HG02678 (cell line): ENCODE data around the gene SBF2.
"Not testable (repeated sequence)": the region's sequence is repeated elsewhere in the genome, so short reads cannot be mapped to it uniquely, and the experiment has no call there.

Source experiments
- ATAC-seq: cut with Tn5 transposase; IDR thresholded peaks from one replicate; pipeline ENCODE4 v1.9.1; 2021; ENCODE audit warnings: mild to moderate bottlenecking, moderate library complexity; ENCODE audit not compliant: unreplicated experiment

The SBF2 gene

DNA sequence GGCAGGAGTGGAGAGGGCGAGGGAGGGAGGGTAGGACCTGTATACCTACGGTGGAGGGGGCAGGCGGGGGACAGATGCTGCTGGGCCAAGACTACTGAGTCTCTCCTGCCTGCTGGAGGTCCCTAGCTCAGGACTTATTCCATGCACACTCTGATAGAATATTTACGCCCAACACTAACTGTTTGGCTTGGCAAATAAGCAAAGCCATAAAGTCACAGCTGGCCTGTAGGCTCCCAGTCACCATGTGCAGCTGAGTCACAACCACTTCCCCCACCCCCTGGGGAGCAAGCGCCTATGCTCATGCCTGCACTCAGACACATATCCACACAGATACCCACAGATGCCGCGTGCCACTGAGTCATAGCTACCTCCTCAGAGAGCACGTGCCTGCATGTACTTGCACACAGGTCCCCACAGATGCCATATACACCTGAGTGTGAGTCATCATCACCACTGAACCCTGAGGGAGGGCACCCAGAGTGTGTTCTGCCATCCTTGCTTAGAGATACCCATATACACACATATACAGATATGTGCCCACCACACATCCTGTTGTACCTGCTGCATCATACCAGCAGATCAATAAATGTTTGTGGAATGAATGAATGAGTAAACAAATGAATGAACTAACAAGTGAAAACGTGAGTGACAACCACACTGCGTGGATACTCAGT, 534.4 kb downstream of the SBF2 start:
- peak; percentile 34 for ATAC-seq

DNA sequence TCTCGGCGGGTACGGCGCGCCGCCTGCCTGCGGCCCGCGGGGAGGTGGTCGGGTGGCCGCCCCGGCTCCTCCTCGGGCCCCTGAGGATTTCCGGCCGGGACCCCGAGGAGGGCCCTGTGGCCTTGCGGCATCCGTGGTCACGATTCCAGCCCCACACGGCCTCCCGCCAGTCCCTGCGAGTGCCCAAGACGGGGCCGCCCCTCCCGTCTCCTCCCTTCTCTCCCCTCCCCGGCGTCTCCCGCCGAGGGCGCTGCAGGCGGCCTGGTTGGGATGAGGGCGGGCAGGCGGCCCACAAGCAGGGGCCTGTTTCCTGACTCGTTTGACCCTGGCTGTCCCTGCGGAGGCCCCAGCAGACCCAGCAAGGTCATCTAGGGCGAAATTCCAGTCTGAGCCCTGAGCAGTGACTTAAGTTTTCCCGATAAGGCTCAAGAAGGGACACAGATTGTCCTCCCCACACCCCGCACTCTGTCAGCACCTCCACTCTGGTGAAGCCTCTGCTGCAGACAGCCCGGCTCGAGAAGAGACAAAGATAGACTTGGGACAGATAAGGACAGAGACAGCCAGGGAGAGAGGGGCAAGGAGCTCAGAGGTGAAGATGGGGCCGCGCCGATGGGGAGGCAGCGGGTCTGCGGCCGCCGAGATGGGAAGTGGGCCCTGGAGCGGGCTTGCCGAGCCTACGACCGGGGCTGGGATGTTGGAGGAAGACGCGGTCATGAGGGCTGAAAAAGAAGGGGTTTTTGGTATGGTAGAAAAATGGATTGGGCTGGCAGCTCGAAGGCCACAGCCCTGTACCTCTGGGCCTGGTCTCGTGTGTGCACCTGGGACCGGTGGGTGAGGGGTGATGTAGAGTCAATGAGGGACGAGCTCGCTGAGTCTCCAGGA, 535.1 kb downstream of the SBF2 start:
- ATAC-seq, result peak; percentile 38

- ATAC-seq, result peak; percentile 72
Observed at GRCh38 chr11:9757809-9758636, 536.0 kb downstream of the SBF2 start.

- ATAC-seq, result no peak
Observed at GRCh38 chr11:9756878-9757277, 537.1 kb downstream of the SBF2 start.

DNA sequence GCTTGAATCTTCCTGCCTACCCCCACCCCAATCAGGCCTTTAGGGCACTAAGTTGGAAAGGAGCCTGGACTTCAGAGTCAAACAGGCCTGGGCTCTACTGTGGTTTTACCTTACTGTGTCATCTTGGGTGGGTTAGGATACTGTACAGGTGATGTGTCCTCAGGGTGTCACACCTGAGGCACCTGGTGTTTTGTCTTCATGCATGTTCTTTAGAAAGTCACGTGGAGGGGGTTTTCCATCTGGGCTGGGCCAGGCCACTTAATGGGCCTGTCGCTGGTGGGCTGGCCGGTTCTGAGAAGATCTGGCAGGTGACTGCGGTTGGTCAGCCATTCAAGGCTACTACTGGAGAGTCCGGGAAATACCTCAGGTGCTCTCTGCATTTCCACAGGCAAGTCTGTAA, 537.6 kb downstream of the SBF2 start:
- ATAC-seq, result no peak

- no peak for ATAC-seq
Observed at GRCh38 chr11:9755561-9756185, 538.3 kb downstream of the SBF2 start.

GRCh38 chr11:9754010-9754471, 540.0 kb downstream of the SBF2 start:
- no peak for ATAC-seq

- no peak for ATAC-seq
Observed at GRCh38 chr11:9753021-9753420, 541.0 kb downstream of the SBF2 start.

- ATAC-seq, result no peak
Observed at GRCh38 chr11:9752091-9752490, 541.9 kb downstream of the SBF2 start.

GRCh38 chr11:9750551-9750950, 543.5 kb downstream of the SBF2 start:
- no peak for ATAC-seq

DNA sequence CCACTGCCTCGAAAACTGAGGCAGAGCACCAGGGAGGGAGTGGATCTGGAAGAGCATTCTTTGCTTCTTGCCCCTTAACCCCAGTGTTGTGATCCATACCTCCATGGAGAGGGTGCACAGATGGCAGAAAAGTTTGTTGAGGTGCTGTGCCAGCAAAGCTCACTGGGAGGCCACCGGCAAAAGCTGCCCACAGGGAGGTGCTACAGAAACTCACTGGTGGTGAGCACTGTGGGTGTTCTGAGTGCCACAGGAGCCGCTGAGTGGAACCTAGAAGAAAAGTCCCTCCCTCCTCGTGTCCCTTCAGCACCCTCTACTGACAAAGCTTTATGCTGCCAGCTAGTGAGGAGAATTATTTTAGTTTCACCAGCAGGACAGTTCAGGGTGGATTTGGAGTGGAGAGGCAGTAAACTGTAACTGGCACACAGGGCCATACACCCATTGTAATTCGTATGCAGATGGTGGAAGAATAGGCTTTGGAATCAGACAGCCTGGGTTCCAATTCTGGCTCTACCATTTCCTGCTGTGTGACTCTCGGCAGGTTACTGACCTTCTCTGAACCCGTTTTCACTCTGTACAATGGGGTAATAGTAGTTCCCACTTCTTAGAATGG, 545.6 kb downstream of the SBF2 start:
- ATAC-seq, result peak; percentile 85

GRCh38 chr11:9747828-9748227, 546.2 kb downstream of the SBF2 start:
- no peak for ATAC-seq

GRCh38 chr11:9747229-9747628, 546.8 kb downstream of the SBF2 start:
- no peak for ATAC-seq

GRCh38 chr11:9745411-9746211, 548.4 kb downstream of the SBF2 start:
- peak; percentile 46 for ATAC-seq

DNA sequence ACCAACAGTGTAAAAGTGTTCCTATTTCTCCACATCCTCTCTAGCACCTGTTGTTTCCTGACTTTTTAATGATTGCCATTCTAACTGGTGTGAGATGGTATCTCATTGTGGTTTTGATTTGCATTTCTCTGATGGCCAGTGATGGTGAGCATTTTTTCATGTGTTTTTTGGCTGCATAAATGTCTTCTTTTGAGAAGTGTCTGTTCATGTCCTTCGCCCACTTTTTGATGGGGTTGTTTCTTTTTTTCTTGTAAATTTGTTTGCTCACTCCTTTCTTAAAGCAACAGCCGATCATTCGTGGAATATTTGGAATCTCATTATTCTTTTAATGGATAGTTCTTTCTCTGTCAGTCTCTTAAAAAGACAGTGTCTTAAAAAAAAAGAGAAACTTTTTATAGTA, 550.5 kb downstream of the SBF2 start:
- ATAC-seq, result not testable (repeated sequence)

DNA sequence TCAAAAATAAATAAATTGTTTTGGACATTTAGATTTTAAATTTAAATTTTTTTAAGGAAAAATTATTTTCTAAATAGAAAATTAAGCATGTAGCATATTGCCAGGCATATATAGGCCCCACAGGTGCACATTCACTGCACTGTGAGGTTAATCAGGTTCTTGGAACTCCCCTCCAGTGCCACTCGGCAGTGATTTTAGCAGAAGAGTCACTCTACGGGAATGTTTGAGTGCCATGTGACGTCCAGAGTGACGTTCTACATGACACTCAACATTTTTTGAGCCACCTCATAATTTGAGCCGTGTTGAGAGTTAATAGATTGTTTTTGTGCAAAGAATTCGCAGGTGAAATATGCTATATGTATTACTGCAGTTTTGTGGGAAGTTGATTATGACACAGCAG, 552.8 kb downstream of the SBF2 start:
- no peak for ATAC-seq

DNA sequence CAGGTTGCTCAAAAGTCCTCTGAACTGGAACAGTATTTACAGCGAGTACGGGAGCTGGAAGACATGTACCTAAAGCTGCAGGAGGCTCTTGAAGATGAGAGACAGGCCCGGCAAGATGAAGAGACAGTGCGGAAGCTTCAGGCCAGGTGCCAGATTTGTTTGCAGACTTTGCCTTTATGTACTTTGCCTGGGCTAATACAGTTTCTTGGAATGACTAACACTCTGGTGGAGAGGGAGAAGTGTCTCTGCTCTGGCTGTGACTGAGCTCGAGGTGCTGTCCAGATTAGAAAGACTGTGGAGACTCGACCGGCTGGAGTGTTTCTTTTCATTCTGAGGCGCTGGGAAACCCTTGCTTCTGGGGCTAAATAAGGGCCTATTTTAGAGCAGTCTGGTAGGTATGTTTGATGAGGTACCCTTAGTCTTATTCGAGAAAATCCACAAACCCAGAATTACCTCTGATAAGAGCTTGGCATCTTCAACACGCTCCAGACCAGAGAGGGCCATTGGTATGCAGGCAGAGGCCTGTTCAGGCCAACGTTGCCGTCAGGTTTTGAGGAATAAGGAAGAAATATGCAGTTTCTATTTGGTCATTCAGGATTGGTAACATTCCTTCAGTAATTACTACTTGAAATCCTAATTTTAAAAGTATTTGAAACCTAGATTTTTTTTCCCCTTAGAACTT, 553.7 kb downstream of the SBF2 start:
- no peak for ATAC-seq

DNA sequence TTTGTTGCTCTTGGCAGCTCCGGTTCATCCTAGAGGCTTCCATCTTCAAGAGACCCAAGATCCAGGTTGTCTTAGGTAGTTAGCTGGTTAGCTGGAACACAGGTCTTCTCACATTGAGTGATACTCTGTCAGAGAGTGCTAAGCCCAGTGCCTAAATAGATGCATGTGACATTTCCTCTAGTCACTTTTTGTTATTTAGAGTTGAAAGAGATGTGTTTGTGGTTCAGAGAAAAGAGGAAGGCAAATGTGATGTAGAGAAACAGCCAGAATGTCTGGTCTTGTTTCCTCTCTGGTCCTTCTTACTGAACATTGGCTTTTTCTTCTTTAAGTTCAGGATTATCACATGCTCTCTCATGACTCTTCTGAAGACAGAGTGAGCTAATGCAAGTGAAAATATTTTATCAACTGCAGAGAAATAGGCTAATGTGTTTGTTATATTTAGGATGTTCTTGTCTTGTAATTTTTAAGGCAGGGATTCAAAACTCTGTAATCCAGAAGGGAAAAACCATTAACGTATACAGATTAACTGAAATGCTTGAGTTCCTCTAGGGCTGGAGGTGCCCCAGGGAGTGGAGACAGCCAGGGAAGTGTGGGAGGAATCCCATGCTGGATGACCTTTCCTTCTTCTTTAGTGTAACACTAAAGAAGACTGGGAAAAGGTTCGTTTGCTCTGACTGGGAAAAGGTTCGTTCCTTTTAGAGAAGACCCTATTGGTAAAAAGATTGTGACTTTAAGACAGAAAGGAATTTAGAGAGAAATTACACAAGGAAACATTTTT, 554.7 kb downstream of the SBF2 start:
- no peak for ATAC-seq
